Inflammatory macrophage (primary cell): ENCODE data around the gene KCNQ1.
A peak's percentile ranks its signal among the peaks of the same experiment; 100 is the strongest.

Experiments used
- DNase-seq, 2 donors: peaks; one replicate each; pipeline ENCODE4 v3.0.0-alpha.2; 2020 to 2022

The KCNQ1 gene

GRCh38 chr11:2737866-2738265 is 293.1 kb downstream of the KCNQ1 start:
- peak; percentile 2 to 12 for DNase-seq

- no peak for DNase-seq
Measured at GRCh38 chr11:2738551-2739431, 294.0 kb downstream of the KCNQ1 start.

GRCh38 chr11:2739531-2740274 is 294.9 kb downstream of the KCNQ1 start:
- DNase-seq = no peak

GRCh38 chr11:2740275-2740940 is 295.6 kb downstream of the KCNQ1 start:
- DNase-seq = no peak

GRCh38 chr11:2741006-2741376 is 296.2 kb downstream of the KCNQ1 start:
- peak in 1 of 2 donors; percentile 1 for DNase-seq

GRCh38 chr11:2741377-2742131 is 296.7 kb downstream of the KCNQ1 start:
- peak; percentile 4 to 35 for DNase-seq

- no peak for DNase-seq
Measured at GRCh38 chr11:2742201-2742600, 297.4 kb downstream of the KCNQ1 start.

- no peak for DNase-seq
Measured at GRCh38 chr11:2742611-2743426, 298.0 kb downstream of the KCNQ1 start.

GRCh38 chr11:2743427-2744110 is 298.8 kb downstream of the KCNQ1 start:
- no peak for DNase-seq

- DNase-seq = no peak
Measured at GRCh38 chr11:2744166-2744565, 299.4 kb downstream of the KCNQ1 start.

- DNase-seq = no peak
Measured at GRCh38 chr11:2745511-2745910, 300.7 kb downstream of the KCNQ1 start.

GRCh38 chr11:2746401-2747247 is 301.8 kb downstream of the KCNQ1 start:
- DNase-seq = no peak

- DNase-seq = no peak
Measured at GRCh38 chr11:2747248-2748027, 302.6 kb downstream of the KCNQ1 start.

GRCh38 chr11:2748061-2748813 is 303.4 kb downstream of the KCNQ1 start:
- no peak for DNase-seq

- no peak for DNase-seq
Measured at GRCh38 chr11:2748814-2749554, 304.2 kb downstream of the KCNQ1 start.

- DNase-seq = no peak
Measured at GRCh38 chr11:2750101-2750681, 305.4 kb downstream of the KCNQ1 start.
